ENCODE data around the gene OR8H3. TPM values are rescaled to one million over a fixed set of nuclear protein-coding genes. Genes with fewer than 3 reads are reported as not detected.

Gene OR8H3, protein sequence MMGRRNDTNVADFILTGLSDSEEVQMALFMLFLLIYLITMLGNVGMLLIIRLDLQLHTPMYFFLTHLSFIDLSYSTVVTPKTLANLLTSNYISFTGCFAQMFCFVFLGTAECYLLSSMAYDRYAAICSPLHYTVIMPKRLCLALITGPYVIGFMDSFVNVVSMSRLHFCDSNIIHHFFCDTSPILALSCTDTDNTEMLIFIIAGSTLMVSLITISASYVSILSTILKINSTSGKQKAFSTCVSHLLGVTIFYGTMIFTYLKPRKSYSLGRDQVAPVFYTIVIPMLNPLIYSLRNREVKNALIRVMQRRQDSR
- not detected for total RNA-seq

DNA sequence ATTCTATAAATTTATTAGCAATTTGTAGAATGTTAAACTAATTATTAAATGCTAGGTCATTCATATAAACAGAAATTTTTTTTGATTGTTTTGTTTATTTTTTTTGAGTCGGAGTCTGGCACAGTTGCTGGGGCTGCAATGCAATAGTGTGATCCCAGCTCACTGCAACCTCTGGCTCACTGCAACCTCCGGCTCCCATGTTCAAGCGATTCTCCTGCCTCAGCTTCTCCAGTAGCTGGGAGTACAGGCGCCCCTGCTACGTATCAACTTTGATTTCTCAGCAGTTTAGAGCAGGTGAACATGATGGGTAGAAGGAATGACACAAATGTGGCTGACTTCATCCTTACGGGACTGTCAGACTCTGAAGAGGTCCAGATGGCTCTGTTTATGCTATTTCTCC, at the start of gene OR8H3:
TSS of gene OR8H3 (plus strand) at position 301 of the 400 bp plus-strand sequence. CDS start at position 301, 0 bp downstream.

DNA sequence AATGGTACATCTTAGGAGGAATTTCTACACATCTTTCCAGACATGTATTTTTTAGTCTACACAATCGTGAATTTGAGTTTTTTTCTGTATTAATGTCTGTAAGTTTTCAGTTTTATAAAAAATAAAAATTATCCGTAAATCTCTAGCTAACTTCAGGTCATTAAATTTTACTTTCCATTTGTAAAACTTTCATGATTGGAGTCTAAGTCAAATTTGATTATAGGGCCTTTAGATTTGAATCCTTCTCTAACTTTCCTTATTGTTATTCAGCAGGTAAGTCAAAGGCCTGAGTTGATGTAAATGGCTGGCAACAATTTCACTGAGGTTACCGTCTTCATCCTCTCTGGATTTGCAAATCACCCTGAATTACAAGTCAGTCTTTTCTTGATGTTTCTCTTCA, 29.2 kb upstream of the OR8H3 start, which contains the start of gene OR8I2:
TSS of gene OR8I2 (plus strand) at position 301 of the 400 bp plus-strand sequence. CDS start at position 301, 0 bp downstream.

DNA sequence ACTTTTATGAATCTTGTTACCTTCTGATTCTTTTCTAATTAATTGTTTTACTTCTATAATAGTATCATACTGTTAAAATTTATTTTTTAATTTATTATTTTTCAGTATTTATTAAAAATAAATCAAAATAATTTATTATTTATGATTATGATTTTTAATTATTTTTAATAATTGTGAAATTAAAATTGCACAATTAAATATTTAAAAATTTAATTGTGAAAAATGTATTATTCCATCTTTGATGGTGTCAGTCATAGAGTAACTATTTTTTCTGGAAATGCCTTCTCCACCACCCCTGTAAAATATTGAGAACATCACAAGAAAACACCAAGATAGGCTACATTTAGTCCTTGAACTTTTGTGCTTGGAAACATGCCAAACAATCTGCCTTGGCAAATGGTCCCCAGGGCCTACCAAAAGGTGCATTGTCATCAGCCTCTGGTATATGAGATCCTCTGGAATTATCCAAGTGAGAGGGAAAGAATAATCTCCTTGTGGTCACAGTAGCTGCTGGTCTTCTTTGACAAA, 18.9 kb upstream of the OR8H3 start, which contains the start of gene OR8H2:
TSS of gene OR8H2 (plus strand) at position 478 of the 528 bp plus-strand sequence. CDS start 1,356 bp downstream, outside the sequence.

DNA sequence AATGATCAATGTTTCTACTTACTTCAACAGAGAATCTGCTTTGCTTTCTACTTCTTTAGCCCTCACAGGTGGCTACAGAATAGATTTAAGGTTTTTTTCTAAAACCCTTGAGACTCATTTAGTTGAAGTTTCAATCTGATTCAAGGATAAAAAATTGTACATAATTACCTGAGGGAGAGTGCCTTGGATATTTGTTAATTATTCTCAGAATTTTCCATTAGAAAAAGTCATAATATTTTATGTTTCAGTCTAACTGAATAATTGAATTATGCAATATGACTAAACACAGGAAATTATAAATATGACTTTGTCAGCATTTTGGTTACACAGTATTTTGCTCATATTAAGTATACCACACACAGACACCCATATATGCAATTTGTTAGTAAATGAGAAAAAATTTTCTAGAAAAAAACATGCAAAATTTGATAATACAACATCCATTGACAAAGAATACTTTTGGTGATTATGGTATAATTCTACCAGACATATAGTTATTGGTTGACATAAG, 18.0 kb downstream of the OR8H3 start, which contains the start of gene OR8J3:
TSS of gene OR8J3 (minus strand) at position 51 of the 511 bp plus-strand sequence. CDS start 2,483 bp downstream, outside the sequence.

DNA sequence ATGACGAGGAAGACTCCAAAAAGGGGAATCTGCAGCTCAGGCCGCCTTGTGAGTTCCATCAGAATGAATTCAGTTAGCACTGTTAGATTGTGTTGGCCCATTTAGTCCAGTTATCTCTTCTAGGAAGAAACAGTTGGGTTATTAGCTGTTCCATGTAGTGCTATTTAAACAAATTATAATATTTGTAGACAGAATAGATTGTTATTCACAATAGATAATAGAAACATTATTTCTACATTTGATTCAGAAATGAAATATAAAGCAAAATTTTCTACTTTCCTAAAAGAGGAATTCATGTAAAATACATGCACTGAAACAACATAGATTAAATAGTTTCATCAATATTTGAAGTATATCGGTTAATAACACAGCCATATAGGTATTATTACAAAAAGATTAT, 38.0 kb downstream of the OR8H3 start, which contains the start of gene OR8K5:
TSS of gene OR8K5 (minus strand) at position 101 of the 400 bp plus-strand sequence. CDS start at position 101, 0 bp downstream.

Small RNAs within 50 kb of the gene (small RNA-seq; reads per million reads assigned to genes)
- gene OR8I4P (ENCODE audit: low replicate concordance), result not detected

Other genes with a start within 250 kb of the OR8H3 start
- gene TRIM51, start 239.1 kb upstream of the OR8H3 start, total RNA-seq, result not detected
- not detected for gene OR5W2, start 207.8 kb upstream of the OR8H3 start, total RNA-seq
- gene OR5I1, start 186.0 kb upstream of the OR8H3 start, total RNA-seq, result not detected
- not detected for gene OR10AG1, start 152.4 kb upstream of the OR8H3 start, total RNA-seq
- not detected for gene OR5F1, start 127.7 kb upstream of the OR8H3 start, total RNA-seq
- gene OR5AS1, start 94.7 kb upstream of the OR8H3 start, total RNA-seq, result not detected
- not detected for gene OR8I2, start 29.1 kb upstream of the OR8H3 start, total RNA-seq
- not detected for gene OR8H2, start 18.7 kb upstream of the OR8H3 start, total RNA-seq
- not detected for gene OR8J3, start 17.8 kb downstream of the OR8H3 start, total RNA-seq
- not detected for gene OR8K5, start 37.9 kb downstream of the OR8H3 start, total RNA-seq
- gene OR5J2, start 54.2 kb downstream of the OR8H3 start, total RNA-seq, result not detected
- not detected for gene OR5T2, start 111.9 kb downstream of the OR8H3 start, total RNA-seq
- not detected for gene OR5T3, start 129.9 kb downstream of the OR8H3 start, total RNA-seq
- not detected for gene OR5T1, start 151.8 kb downstream of the OR8H3 start, total RNA-seq
- gene OR8H1, start 169.9 kb downstream of the OR8H3 start, total RNA-seq, result not detected
- gene OR8K3, start 192.8 kb downstream of the OR8H3 start, total RNA-seq, result not detected
- not detected for gene OR8K1, start 223.7 kb downstream of the OR8H3 start, total RNA-seq
- gene OR8J1, start 231.9 kb downstream of the OR8H3 start, total RNA-seq, result not detected